HG02943 (cell line): Measurements from ENCODE around the gene RMC1.
"Not testable (repeated sequence)": the region's sequence is repeated elsewhere in the genome, so short reads cannot be mapped to it uniquely, and the experiment has no call there.

Experiments used
- ATAC-seq: cut with Tn5 transposase; IDR thresholded peaks from one replicate; pipeline ENCODE4 v1.9.1; 2021; ENCODE audit warnings: mild to moderate bottlenecking, low read depth, moderate library complexity; ENCODE audit not compliant: unreplicated experiment

RMC1 gene

GRCh38 chr18:23551978-23552377, 48.7 kb downstream of the RMC1 start:
- no peak for ATAC-seq

- ATAC-seq = no peak
These were observed 49.2 kb downstream of the RMC1 start for GRCh38 chr18:23552505-23552904.

GRCh38 chr18:23553887-23554286, 50.6 kb downstream of the RMC1 start:
- no peak for ATAC-seq

- no peak for ATAC-seq
These were observed 53.0 kb downstream of the RMC1 start for GRCh38 chr18:23556145-23556780.

GRCh38 chr18:23557511-23557910, 54.2 kb downstream of the RMC1 start:
- ATAC-seq = not testable (repeated sequence)

GRCh38 chr18:23560186-23560585, 56.9 kb downstream of the RMC1 start:
- no peak for ATAC-seq

- no peak for ATAC-seq
These were observed 60.2 kb downstream of the RMC1 start for GRCh38 chr18:23563377-23564043.

- ATAC-seq = no peak
These were observed 62.7 kb downstream of the RMC1 start for GRCh38 chr18:23565916-23566547.

GRCh38 chr18:23567671-23568070, 64.4 kb downstream of the RMC1 start:
- ATAC-seq = no peak

- ATAC-seq = no peak
These were observed 65.2 kb downstream of the RMC1 start for GRCh38 chr18:23568281-23569138.

GRCh38 chr18:23569299-23570063, 66.2 kb downstream of the RMC1 start:
- no peak for ATAC-seq

- no peak for ATAC-seq
These were observed 67.7 kb downstream of the RMC1 start for GRCh38 chr18:23570912-23571504.

GRCh38 chr18:23572012-23572411, 68.7 kb downstream of the RMC1 start:
- ATAC-seq = no peak

- no peak for ATAC-seq
These were observed 69.3 kb downstream of the RMC1 start for GRCh38 chr18:23572570-23572969.

GRCh38 chr18:23573020-23573419, 69.7 kb downstream of the RMC1 start:
- ATAC-seq = no peak

GRCh38 chr18:23573626-23574431, 70.5 kb downstream of the RMC1 start:
- no peak for ATAC-seq

GRCh38 chr18:23574611-23575308, 71.4 kb downstream of the RMC1 start:
- no peak for ATAC-seq

GRCh38 chr18:23575309-23575651, 72.0 kb downstream of the RMC1 start:
- ATAC-seq = no peak

GRCh38 chr18:23577521-23577920, 74.2 kb downstream of the RMC1 start:
- ATAC-seq = not testable (repeated sequence)
